Naive thymus-derived CD8-positive, alpha-beta T cell (primary cell): ENCODE results near the gene GAPVD1. TPM values are rescaled to one million over a fixed set of nuclear protein-coding genes. Genes with fewer than 3 reads are reported as not detected.

Experiments used
- ATAC-seq, 2 donors: fragments of 150-1000 bp; cut with Tn5 transposase in 1 of 2; sonication (Bioruptor Pico), chemical (Tn5 transposase) in 1 of 2; 1 replicate in 1 of 2; 2 replicates in 1 of 2; pipeline ENCODE4 v1.10.0; 2021; ENCODE audit warnings: mild to moderate bottlenecking in 2 of 2, moderate library complexity in 2 of 2
- POLR2A ChIA-PET: fragments of 350-600 bp; sonication (Branson Sonifier 250); formaldehyde crosslinking; loops from one replicate; lab custom pipeline; 2021; ENCODE audit warnings: antibody characterized with exemption; lab: Charles Lee
- DNase-seq, 10 donors: peaks; one replicate each; pipeline versions ENCODE4 v3.0.0 to v3.0.0-alpha.2; 2020 to 2022
- H3K27ac Mint-ChIP-seq, 10 donors: one replicate each; pipeline ENCODE4 v1.8.0; 2020 to 2022; ENCODE audit warnings: mild to moderate bottlenecking in 10 of 10, mixed read lengths in 10 of 10, moderate library complexity in 4 of 10, inconsistent platforms in 1 of 10
- H3K27me3 Mint-ChIP-seq, 5 donors: one replicate each; pipeline ENCODE4 v1.8.0; 2021 to 2022; ENCODE audit warnings: mixed read lengths in 5 of 5
- H3K36me3 Mint-ChIP-seq, 3 donors: one replicate each; pipeline ENCODE4 v1.8.0; 2020 to 2022; ENCODE audit warnings: mixed read lengths in 3 of 3, mild to moderate bottlenecking in 2 of 3, inconsistent platforms in 1 of 3
- H3K4me1 Mint-ChIP-seq, 4 donors: one replicate each; pipeline ENCODE4 v1.8.0; 2021 to 2022; ENCODE audit warnings: mixed read lengths in 4 of 4
- H3K4me3 Mint-ChIP-seq, 10 donors: one replicate each; pipeline ENCODE4 v1.8.0; 2020 to 2022; ENCODE audit warnings: mild to moderate bottlenecking in 10 of 10, mixed read lengths in 10 of 10, moderate library complexity in 6 of 10, inconsistent platforms in 1 of 10
- H3K9me3 Mint-ChIP-seq, 9 donors: one replicate each; pipeline ENCODE4 v1.8.0; 2020 to 2022; ENCODE audit warnings: mixed read lengths in 9 of 9, mild to moderate bottlenecking in 3 of 9, inconsistent platforms in 1 of 9, moderate library complexity in 1 of 9
- polyA plus RNA-seq, 3 donors: library from polyadenylated mRNA; unstranded; fragments of 300-500 nt; fragmentation: Illumina TruSeq; gene quantifications; one replicate each; pipeline ENCODE4 v1.2.3, GENCODE V29; 2021
- total RNA-seq, 8 experiments: library from RNA in 2 of 8; stranded (reverse) in 2 of 8; gene quantifications; one replicate each; pipeline ENCODE4 v1.2.3 and lab custom pipeline; 2021 to 2026

Gene GAPVD1
- total and polyA plus RNA-seq, 5 experiments from 2014 or later, result 43.7 to 77.6 (median 50.7) TPM

DNA sequence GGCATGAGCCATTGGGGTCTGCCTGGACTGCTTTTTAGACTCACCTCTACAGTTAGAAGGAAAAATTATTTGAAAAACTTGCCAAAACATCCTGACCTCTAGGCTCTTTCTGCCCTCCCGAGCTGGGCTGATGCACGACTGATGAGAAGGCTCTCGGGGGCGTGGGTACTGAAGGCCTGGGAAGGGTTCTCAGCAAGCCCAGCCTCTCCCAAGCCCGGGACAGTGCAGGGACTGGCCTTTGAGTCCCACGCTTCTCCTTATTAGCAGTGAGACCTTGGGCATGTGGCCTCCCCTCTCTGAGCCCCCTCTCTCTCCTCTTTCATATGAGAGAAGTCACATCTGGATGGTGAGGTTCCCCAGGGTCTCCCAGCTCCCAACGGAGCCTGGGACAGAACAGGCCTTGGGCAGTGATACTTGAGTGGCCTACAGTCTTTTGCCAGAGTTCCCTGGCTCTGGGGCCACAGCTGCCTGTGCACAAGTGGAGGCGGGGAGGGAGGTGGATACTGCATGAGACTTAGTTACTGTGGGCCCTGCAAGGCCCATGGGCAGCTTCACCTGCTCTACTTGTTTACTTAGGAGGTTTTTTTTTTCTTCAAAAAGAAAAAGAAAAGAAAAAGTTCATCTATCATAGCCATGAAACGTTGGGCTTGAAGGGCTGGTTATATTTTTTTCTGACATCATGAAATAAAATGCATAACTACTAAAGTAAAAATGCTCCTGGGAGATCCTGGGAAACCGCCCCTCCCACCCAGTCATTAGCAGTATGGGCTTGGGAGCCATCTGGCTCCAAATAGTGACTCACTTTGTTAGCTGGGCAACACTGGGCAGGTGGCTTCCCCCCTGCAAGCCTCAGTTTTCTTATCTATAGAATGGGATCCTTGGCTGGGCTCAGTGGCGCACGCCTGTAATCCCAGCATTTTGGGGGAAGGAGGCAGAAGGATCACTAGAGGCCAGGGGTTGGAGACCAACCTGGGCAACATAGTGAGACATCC, 139.4 kb downstream of the GAPVD1 start:
- Mint-ChIP-seq H3K4me3 (no peak overlapping the region), H3K27ac (no peak overlapping the region), H3K4me1 (no peaks in the 10 kb centered on the region), H3K9me3 (no peaks in the 10 kb centered on the region), H3K36me3 (no peaks in the 10 kb centered on the region), H3K27me3 (peaks cover 0 to 5% (median 0%) of the 10 kb centered on the region in 5 donors)
- DNase-seq (no peak), ATAC-seq (no peak)
- POLR2A ChIA-PET, result no interaction called here

DNA sequence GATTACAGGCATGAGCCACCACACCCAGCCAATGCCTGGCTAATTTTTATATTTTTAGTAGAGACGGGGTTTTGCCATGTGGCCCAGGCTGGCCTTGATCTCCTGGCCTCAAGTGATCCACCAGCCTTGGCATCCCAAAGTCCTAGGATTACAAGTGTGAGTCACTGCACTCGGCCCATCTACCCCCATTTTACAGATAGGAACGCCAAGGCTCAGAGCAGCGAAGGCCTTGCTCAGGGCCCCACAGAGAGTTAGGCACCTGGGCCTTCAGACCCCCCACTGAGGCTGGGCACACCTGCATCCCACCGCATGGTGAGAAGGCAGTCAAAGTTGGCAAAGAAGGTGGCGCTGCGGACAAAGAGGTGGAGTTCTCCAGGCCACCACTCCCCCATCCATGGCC, 143.1 kb downstream of the GAPVD1 start:
- H3K4me3 Mint-ChIP-seq, result no peak overlapping the region
- peaks cover 5 to 37% (median 23%) of the 10 kb centered on the region in 5 donors for H3K27me3 Mint-ChIP-seq
- no peaks in the 10 kb centered on the region for H3K36me3 Mint-ChIP-seq
- no peak overlapping the region for H3K27ac Mint-ChIP-seq
- H3K9me3 Mint-ChIP-seq, result no peaks in the 10 kb centered on the region
- POLR2A ChIA-PET, result no interaction called here
- DNase-seq (no peak), ATAC-seq (no peak)
- peaks cover 7 to 17% (median 10%) of the 10 kb centered on the region in 4 donors for H3K4me1 Mint-ChIP-seq

DNA sequence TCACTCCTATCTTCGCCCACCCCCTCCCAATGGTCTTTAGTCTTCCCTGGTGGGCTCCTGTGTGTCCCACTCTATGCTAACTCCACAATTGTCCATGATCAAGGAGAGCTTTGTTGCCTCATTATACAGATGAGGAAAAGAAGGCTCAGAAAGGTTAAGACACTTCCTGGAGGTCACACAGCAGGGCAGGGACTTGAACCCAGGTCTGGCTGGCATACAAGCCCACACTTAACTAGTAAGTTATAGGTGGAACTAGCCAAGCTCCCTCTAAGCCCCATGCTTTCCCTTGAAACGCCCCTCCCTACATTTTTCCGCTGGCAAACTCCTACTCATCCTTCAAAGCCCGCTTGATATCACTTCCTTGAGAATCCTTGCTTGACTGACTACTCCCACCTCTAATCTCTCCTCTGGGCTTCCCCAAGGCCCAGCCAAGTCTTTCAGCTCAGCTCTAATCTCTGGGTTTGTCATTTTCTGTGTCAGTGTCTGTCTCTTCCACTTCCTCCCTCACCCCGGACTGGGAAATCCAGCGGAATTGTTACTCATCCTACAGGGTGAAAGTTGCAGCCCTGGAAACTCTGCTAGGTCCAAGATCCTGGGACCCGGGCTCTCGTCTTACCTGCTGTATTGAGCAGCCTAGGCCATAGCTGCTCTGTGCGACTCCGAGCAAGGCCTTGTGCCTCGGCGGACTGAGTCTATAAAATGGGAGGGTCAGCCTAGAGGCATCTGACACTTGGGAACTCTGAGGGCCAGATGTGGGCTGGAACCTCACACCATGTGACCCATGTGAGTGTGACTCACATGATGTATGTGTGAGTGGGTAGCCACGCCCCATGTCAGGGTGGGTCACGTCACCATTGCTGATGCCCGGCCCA, 144.5 kb downstream of the GAPVD1 start:
- no peak for ATAC-seq
- POLR2A ChIA-PET, result no interaction called here
- Mint-ChIP-seq H3K27ac (peak overlapping the region in 1 of 10 donors; percentile 40), H3K4me1 (peaks cover 11 to 23% (median 15%) of the 10 kb centered on the region in 4 donors), H3K27me3 (peaks cover 9 to 47% (median 34%) of the 10 kb centered on the region in 5 donors), H3K4me3 (peak overlapping the region in 5 of 10 donors; percentile 33 to 80 (median 64)), H3K9me3 (no peaks in the 10 kb centered on the region), H3K36me3 (no peaks in the 10 kb centered on the region)
- DNase-seq, result no peak

DNA sequence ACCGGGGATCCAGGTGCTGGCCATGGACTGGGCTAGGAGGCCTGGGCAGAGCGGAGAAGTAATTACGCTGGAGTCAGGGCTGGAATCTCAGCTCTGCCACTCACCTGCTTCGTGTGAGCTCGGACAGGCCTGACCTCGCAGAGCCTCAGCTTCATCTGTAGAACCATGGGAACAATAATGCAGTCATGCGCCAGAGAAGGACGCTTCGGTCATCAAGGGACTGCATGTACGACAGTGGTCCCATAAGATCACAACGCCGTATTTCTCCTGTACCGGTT, 145.1 kb downstream of the GAPVD1 start:
- POLR2A ChIA-PET, result no interaction called here
- no peak overlapping the region for H3K27ac Mint-ChIP-seq
- no peaks in the 10 kb centered on the region for H3K9me3 Mint-ChIP-seq
- DNase-seq (no peak), ATAC-seq (no peak)
- H3K4me1 Mint-ChIP-seq, result peaks cover 11 to 23% (median 15%) of the 10 kb centered on the region in 4 donors
- H3K36me3 Mint-ChIP-seq, result no peaks in the 10 kb centered on the region
- H3K27me3 Mint-ChIP-seq, result peaks cover 9 to 53% (median 39%) of the 10 kb centered on the region in 5 donors
- peak overlapping the region in 7 of 10 donors; percentile 22 to 80 (median 57) for H3K4me3 Mint-ChIP-seq

DNA sequence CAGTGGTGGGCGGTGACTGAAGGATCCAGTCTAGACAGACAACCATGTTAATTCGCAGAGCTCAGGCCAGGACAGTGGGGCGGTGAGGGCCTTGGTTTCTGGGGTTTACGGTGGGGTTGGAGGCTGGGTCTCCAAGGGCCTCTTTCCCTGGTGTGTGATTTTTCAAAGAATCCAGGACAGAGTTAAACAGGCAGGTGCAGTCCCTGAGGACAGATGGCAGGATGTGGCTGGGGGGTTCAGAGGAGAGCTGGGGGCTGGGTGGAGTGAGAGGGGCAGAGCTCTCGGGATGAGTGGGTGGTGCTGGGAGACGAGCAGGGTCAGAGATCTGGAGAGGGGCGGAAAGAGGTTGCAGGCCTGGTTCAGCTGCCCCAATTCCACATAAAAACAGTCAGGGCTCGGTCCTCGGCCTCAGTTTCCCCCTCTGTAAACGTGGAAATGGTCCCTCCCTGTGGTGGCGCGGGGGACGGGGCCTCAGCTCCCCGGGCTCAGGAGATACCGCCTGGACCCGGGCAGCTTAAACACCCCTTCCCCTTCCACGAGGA, 145.9 kb downstream of the GAPVD1 start:
- no peak for DNase-seq
- H3K4me3 Mint-ChIP-seq, result peak overlapping the region; percentile 36 to 80 (median 66)
- POLR2A ChIA-PET, result no interaction called here
- peak in 1 of 2 donors; percentile 28 for ATAC-seq
- H3K27me3 Mint-ChIP-seq, result peaks cover 9 to 59% (median 43%) of the 10 kb centered on the region in 5 donors
- no peaks in the 10 kb centered on the region for H3K9me3 Mint-ChIP-seq
- H3K36me3 Mint-ChIP-seq, result no peaks in the 10 kb centered on the region
- H3K4me1 Mint-ChIP-seq, result peaks cover 11 to 23% (median 15%) of the 10 kb centered on the region in 4 donors
- H3K27ac Mint-ChIP-seq, result peak overlapping the region in 3 of 10 donors; percentile 27 to 78 (median 76)

DNA sequence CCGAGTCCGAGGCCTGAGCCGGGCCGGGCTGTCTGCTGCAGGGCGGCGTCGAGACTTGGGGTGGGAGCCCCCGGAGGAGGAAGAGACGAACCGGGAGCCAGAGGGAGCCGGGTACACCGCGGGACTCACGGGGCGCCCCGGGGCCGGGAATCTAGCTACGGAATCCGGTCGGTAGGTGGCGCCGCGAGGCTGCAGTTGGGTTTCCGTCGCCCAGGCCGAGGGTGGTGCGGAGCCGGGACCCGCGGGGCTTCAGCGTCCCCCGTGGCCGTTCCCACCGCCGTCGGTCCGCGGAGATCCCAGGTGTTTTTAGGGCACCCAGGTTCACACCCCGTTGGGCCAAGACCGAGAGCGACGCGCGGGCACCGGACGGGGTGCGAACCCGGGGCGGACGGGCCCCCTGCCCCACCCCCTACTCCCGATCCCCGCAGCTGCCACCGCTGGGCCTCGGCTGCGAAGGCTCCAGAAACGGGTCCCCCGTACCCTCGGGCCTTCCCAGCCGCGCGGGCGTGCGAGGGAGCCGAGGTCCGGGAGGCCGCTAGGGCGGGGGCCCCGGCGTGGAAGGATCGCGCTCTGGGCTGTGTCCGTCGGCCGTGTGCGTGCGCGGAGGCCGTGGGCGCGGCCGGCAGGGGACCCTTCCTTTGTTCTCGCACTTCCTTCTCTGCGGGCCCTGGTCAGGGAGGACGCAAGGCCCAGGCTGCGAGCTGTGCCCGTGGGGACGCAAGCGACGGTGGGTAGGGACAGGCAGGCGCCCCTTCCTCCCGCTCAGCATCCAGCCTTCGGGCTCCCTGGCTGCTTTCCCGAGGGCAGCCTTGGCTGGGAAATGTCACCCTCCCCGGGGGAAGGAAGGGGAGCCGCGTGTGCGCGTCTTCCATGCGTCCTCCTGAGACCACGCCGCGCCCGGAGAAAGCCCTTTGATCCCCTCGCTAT, 146.6 kb downstream of the GAPVD1 start:
- Mint-ChIP-seq H3K36me3 (no peaks in the 10 kb centered on the region), H3K27me3 (peaks cover 9 to 59% (median 43%) of the 10 kb centered on the region in 5 donors), H3K27ac (no peak overlapping the region), H3K4me3 (peak overlapping the region; percentile 63 to 84 (median 70)), H3K9me3 (no peaks in the 10 kb centered on the region), H3K4me1 (peaks cover 11 to 23% (median 15%) of the 10 kb centered on the region in 4 donors)
- POLR2A ChIA-PET, result no interaction called here
- peak; percentile 87 to 90 for ATAC-seq
- DNase-seq, result peak; percentile 47 to 84 (median 70)

DNA sequence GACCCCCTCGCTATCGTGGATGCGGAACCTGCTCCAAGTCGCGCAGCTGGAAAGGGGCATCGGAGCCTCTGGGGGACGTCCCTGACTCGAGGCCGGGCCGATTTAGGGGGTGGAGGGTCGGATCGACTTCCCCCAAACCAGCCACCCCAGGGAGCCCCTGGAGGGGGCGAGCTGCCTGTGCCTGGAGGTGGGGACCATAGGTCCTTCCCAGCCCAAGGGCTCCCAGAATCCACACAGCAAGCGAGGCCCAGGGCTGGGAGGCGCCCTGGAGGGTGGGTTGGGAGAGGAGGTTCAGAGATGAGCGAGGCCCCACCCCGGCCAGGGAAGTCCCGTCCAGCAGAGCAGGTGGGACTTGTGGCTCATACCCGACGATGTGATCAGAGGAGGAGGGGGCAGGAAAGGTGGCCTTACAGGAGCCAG, 147.6 kb downstream of the GAPVD1 start:
- no peak for DNase-seq
- Mint-ChIP-seq H3K4me1 (peaks cover 11 to 23% (median 15%) of the 10 kb centered on the region in 4 donors), H3K36me3 (no peaks in the 10 kb centered on the region), H3K27ac (peak overlapping the region in 1 of 10 donors; percentile 26), H3K9me3 (no peaks in the 10 kb centered on the region), H3K27me3 (peaks cover 9 to 59% (median 43%) of the 10 kb centered on the region in 5 donors), H3K4me3 (peak overlapping the region in 7 of 10 donors; percentile 64 to 84 (median 80))
- POLR2A ChIA-PET, result no interaction called here
- ATAC-seq, result no peak

DNA sequence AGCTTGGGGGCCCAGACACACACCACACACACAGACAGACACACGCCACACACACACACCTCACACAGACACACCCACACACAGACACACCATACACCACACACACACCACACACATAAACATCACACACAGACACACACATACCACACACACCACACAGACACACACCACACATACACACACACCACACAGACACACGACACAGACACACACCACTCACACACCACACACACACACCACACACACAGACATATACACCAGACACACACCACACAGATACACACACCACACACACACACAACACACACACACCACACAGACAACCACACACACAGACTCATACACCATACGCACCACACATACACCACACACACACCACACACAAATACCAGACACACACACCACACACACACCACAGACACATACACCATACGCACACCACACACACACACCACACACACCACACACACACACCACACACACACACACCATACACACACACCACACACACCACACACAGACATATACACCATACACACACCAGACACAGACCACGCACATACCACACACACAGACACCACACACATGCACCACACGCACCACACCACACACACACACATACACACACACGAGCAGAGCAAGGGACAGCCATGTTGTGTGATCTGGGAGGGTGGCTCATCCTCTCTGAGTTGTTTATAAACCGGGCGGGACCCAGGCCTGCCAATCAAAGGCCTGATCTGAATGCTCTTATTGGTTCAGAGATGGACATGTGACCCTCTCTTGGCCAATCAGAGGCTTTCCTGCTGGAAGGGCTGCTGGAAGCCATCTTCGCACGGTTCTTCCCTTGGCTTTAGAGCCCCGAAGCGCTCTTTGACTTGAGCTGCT, 148.3 kb downstream of the GAPVD1 start:
- ATAC-seq (peak in 1 of 2 donors; percentile 52), DNase-seq (peak in 4 of 10 donors; percentile 8 to 78 (median 39))
- Mint-ChIP-seq H3K4me1 (peaks cover 11 to 23% (median 15%) of the 10 kb centered on the region in 4 donors), H3K9me3 (no peaks in the 10 kb centered on the region), H3K27ac (peak overlapping the region in 7 of 10 donors; percentile 3 to 83 (median 51)), H3K36me3 (no peaks in the 10 kb centered on the region), H3K27me3 (peaks cover 9 to 59% (median 43%) of the 10 kb centered on the region in 5 donors), H3K4me3 (peak overlapping the region in 9 of 10 donors; percentile 12 to 83 (median 53))
- POLR2A ChIA-PET, result no interaction called here

DNA sequence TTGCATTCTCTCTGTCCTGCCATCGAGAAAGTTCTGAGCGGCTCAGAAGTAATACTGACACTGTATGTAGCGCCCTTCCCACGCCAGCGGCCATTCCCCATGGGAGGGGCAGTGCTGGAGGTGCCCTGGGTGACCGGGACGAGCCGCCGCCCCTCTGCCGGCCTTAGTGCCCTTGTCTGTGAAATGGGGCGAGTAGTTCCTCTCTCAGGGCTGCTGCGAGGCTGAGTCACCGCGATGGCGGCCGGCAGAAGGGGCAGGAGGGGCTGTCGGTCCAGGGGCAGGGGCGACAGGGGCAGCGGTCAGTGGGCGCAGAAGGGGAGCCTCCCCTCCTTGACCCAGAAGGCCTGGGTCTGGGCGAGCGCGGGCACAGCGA, 148.9 kb downstream of the GAPVD1 start:
- ATAC-seq (no peak), DNase-seq (peak in 1 of 10 donors; percentile 60)
- Mint-ChIP-seq H3K27me3 (peaks cover 9 to 59% (median 43%) of the 10 kb centered on the region in 5 donors), H3K9me3 (no peaks in the 10 kb centered on the region), H3K27ac (peak overlapping the region in 2 of 10 donors; percentile 18 to 27), H3K36me3 (no peaks in the 10 kb centered on the region), H3K4me1 (peaks cover 11 to 23% (median 15%) of the 10 kb centered on the region in 4 donors), H3K4me3 (peak overlapping the region in 3 of 10 donors; percentile 50 to 78 (median 72))
- POLR2A ChIA-PET, result no interaction called here

DNA sequence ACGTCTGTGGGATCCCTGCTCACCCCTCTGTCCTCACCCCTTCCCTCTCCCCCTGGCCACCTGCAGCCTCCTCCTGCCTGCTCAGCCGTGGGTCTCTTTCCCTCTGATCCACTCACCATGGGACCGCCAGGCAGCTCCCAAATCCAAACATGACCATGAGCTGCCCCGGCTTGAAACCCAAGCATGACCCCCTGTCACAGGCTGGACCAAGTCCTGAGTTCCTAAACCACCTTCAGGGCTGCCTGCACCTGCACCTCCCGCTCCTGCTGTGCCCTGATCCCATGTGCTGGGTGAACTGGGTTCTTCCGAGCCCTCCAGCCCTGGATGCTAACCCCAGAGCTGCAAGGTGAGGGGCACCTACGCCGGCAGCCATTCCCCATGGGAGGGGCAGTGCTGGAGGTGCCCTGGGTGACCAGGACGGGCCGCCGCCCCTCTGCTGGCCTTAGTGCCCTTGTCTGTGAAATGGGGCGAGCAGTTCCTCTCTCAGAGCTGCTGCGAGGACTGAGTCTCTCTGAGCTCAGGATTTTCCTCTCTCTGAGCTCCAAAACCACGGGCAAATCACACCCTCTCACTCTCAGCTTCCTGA, 149.6 kb downstream of the GAPVD1 start:
- POLR2A ChIA-PET, result no interaction called here
- DNase-seq, result peak in 1 of 10 donors; percentile 60
- Mint-ChIP-seq H3K27ac (no peak overlapping the region), H3K36me3 (no peaks in the 10 kb centered on the region), H3K4me3 (peak overlapping the region in 4 of 10 donors; percentile 14 to 68 (median 28)), H3K27me3 (peaks cover 9 to 53% (median 36%) of the 10 kb centered on the region in 5 donors), H3K9me3 (no peaks in the 10 kb centered on the region), H3K4me1 (peaks cover 11 to 23% (median 15%) of the 10 kb centered on the region in 4 donors)
- ATAC-seq, result no peak
